ENCODE data around the gene PUS1.
"Not testable (repeated sequence)": the region's sequence is repeated elsewhere in the genome, so short reads cannot be mapped to it uniquely, and the experiment has no call there.

Gene PUS1

GRCh38 chr12:131885543-131886057 is 43.5 kb upstream of the PUS1 start:
- H3K79me2 ChIP-seq (ENCODE audit: insufficient read depth, low read length) = no peaks in the 10 kb centered on the region
- no peak overlapping the region for H3K4me2 ChIP-seq (ENCODE audit: low read length)
- H3K27me3 ChIP-seq (ENCODE audit: insufficient read depth, low read length) = peaks cover 9% of the 10 kb centered on the region; the same call in 1 of the 2 replicates
- no peak overlapping the region for H2AFZ ChIP-seq (ENCODE audit: low read length)
- no peaks in the 10 kb centered on the region for H4K20me1 ChIP-seq (ENCODE audit: insufficient read depth, low read length)
- H3K36me3 ChIP-seq (ENCODE audit: insufficient read depth, low read length) = no peaks in the 10 kb centered on the region; the same call in 1 of the 2 replicates
- no peak overlapping the region for H3K27ac ChIP-seq (ENCODE audit: low read depth, low read length, poor library complexity, severe bottlenecking)
- no peaks in the 10 kb centered on the region for H3F3A ChIP-seq (ENCODE audit: insufficient read depth, low read length)
- H3K4me3 ChIP-seq (ENCODE audit: low read depth, low read length, poor library complexity, severe bottlenecking) = no peak overlapping the region
- peaks cover 3% of the 10 kb centered on the region; the same call in 1 of the 2 replicates for H3K9me3 ChIP-seq (ENCODE audit: low read length)
- no peaks in the 10 kb centered on the region for H3K9me2 ChIP-seq (ENCODE audit: low read depth, low read length)
- TF ChIP-seq CTCF (IDR thresholded peaks at IDR 0.05; ENCODE audit: low read length) = no peak
- no peak for TF ChIP-seq EZH2 (IDR thresholded peaks at IDR 0.05; ENCODE audit: borderline replicate concordance, low read length)
- no peak overlapping the region for H3K9ac ChIP-seq (ENCODE audit: low read length)
- H3K4me1 ChIP-seq (ENCODE audit: insufficient read depth, low read length, severe bottlenecking) = peaks cover 5% of the 10 kb centered on the region

GRCh38 chr12:131891722-131892121 is 37.4 kb upstream of the PUS1 start:
- H3F3A ChIP-seq (ENCODE audit: insufficient read depth, low read length); H3K9me2 ChIP-seq (ENCODE audit: low read depth, low read length); H3K4me3 ChIP-seq (ENCODE audit: low read depth, low read length, poor library complexity, severe bottlenecking); H3K36me3 ChIP-seq (ENCODE audit: insufficient read depth, low read length); H3K9me3 ChIP-seq (ENCODE audit: low read length); H3K27me3 ChIP-seq (ENCODE audit: insufficient read depth, low read length); H2AFZ ChIP-seq (ENCODE audit: low read length); H3K4me2 ChIP-seq (ENCODE audit: low read length); H3K79me2 ChIP-seq (ENCODE audit: insufficient read depth, low read length); H4K20me1 ChIP-seq (ENCODE audit: insufficient read depth, low read length); H3K27ac ChIP-seq (ENCODE audit: low read depth, low read length, poor library complexity, severe bottlenecking); H3K9ac ChIP-seq (ENCODE audit: low read length): not testable (repeated sequence)
- H3K4me1 ChIP-seq (ENCODE audit: insufficient read depth, low read length, severe bottlenecking) = peaks cover 21% of the 10 kb centered on the region

GRCh38 chr12:131892711-131893604 is 36.1 kb upstream of the PUS1 start:
- TF ChIP-seq CTCF (IDR thresholded peaks at IDR 0.05; ENCODE audit: low read length) = no peak
- no peaks in the 10 kb centered on the region; the same call in 1 of the 2 replicates for H3K36me3 ChIP-seq (ENCODE audit: insufficient read depth, low read length)
- no peak overlapping the region for H3K27ac ChIP-seq (ENCODE audit: low read depth, low read length, poor library complexity, severe bottlenecking)
- H3K9me2 ChIP-seq (ENCODE audit: low read depth, low read length) = no peaks in the 10 kb centered on the region
- no peak overlapping the region for H3K4me2 ChIP-seq (ENCODE audit: low read length)
- H3K9ac ChIP-seq (ENCODE audit: low read length) = no peak overlapping the region
- H3K27me3 ChIP-seq (ENCODE audit: insufficient read depth, low read length) = no peaks in the 10 kb centered on the region
- H3K79me2 ChIP-seq (ENCODE audit: insufficient read depth, low read length) = no peaks in the 10 kb centered on the region
- H4K20me1 ChIP-seq (ENCODE audit: insufficient read depth, low read length) = no peaks in the 10 kb centered on the region
- H3K4me3 ChIP-seq (ENCODE audit: low read depth, low read length, poor library complexity, severe bottlenecking) = no peak overlapping the region
- H3F3A ChIP-seq (ENCODE audit: insufficient read depth, low read length) = no peaks in the 10 kb centered on the region
- no peak overlapping the region for H2AFZ ChIP-seq (ENCODE audit: low read length)
- H3K4me1 ChIP-seq (ENCODE audit: insufficient read depth, low read length, severe bottlenecking) = peaks cover 16% of the 10 kb centered on the region
- no peaks in the 10 kb centered on the region for H3K9me3 ChIP-seq (ENCODE audit: low read length)

All from OCI-LY1 (cell line).